Hepatocyte (in vitro differentiated cells): ENCODE data around the gene CDH5. TPM values are rescaled to one million over a fixed set of nuclear protein-coding genes. Genes with fewer than 3 reads are reported as not detected.

Source experiments
- DNase-seq: peaks from one replicate; pipeline ENCODE4 v3.0.0-alpha.2; 2016; ENCODE audit warnings: low spot score
- H2AFZ ChIP-seq: fragments of 200-600 bp; sonication (generic); 2 replicates; pipeline ENCODE4 v1.6.0; 2016; ENCODE audit warnings: antibody characterized with exemption, mild to moderate bottlenecking
- H3K27ac ChIP-seq: fragments of 200-600 bp; sonication (generic); 2 replicates; pipeline ENCODE4 v1.5.1; 2016; ENCODE audit warnings: mild to moderate bottlenecking
- H3K27me3 ChIP-seq: fragments of 200-600 bp; sonication (generic); 2 replicates; pipeline ENCODE4 v1.6.1; 2016
- H3K36me3 ChIP-seq: fragments of 200-600 bp; sonication (generic); replicated peaks from 2 replicates; pipeline ENCODE4 v1.5.1; 2016; ENCODE audit warnings: low read depth; ENCODE audit not compliant: insufficient read depth
- H3K4me1 ChIP-seq: fragments of 200-600 bp; sonication (generic); 2 replicates; pipeline ENCODE4 v1.5.1; 2016; ENCODE audit warnings: mild to moderate bottlenecking, moderate library complexity; ENCODE audit not compliant: insufficient read depth
- H3K4me2 ChIP-seq: fragments of 200-600 bp; sonication (generic); 2 replicates; pipeline ENCODE4 v1.6.0; 2016
- H3K4me3 ChIP-seq: fragments of 200-600 bp; sonication (generic); 2 replicates; pipeline ENCODE4 v1.5.1; 2016; ENCODE audit warnings: mild to moderate bottlenecking
- H3K79me2 ChIP-seq: fragments of 200-600 bp; sonication (generic); 2 replicates; pipeline ENCODE4 v1.6.0; 2017; ENCODE audit warnings: mild to moderate bottlenecking
- H3K9me2 ChIP-seq: fragments of 200-600 bp; sonication (generic); replicated peaks from 2 replicates; pipeline ENCODE4 v1.6.0; 2017; ENCODE audit warnings: mild to moderate bottlenecking; ENCODE audit not compliant: insufficient read depth
- H3K9me3 ChIP-seq: fragments of 200-600 bp; sonication (generic); 2 replicates; pipeline ENCODE4 v1.5.1; 2016; ENCODE audit warnings: low read depth, mild to moderate bottlenecking
- H4K20me1 ChIP-seq: fragments of 200-600 bp; sonication (generic); 2 replicates; pipeline ENCODE4 v1.6.0; 2016; ENCODE audit warnings: mild to moderate bottlenecking; ENCODE audit not compliant: insufficient read depth, poor library complexity, severe bottlenecking
- CTCF ChIP-seq: fragments of 200-600 bp; sonication (generic); IDR thresholded peaks from 2 replicates; pipeline ENCODE4 v1.5.1; 2016; ENCODE audit warnings: antibody characterized with exemption, mild to moderate bottlenecking; ENCODE audit not compliant: poor library complexity
- EZH2 ChIP-seq: fragments of 200-600 bp; sonication (generic); IDR thresholded peaks from 2 replicates; pipeline ENCODE4 v1.6.1; 2016; ENCODE audit warnings: antibody characterized with exemption, mild to moderate bottlenecking, borderline replicate concordance
- EZH2phosphoT487 ChIP-seq: fragments of 200-600 bp; sonication (generic); IDR thresholded peaks from one replicate; pipeline ENCODE4 v1.6.1; 2018; ENCODE audit warnings: antibody characterized with exemption, mild to moderate bottlenecking, low read depth, moderate library complexity; ENCODE audit not compliant: unreplicated experiment, severe bottlenecking
- WGBS: methylation state at CpG from one replicate; pipeline ENCODE4 v1.1.6; 2016; ENCODE audit warnings: low lambda C conversion rate; ENCODE audit errors: missing lambda C conversion rate; 5-methylcytosine and 5-hydroxymethylcytosine counted together
- polyA plus RNA-seq: library from polyadenylated mRNA; unstranded; fragments of >200 nt; fragmentation: Nextera tagmentation; extraction: Ambion mirVana; gene quantifications from 2 replicates; pipeline ENCODE4 v1.2.1, GENCODE V29; 2016
- total RNA-seq: library from RNA; depleted of rRNA; stranded (reverse); fragments of >200 nt; gene quantifications from 2 replicates; pipeline ENCODE4 v1.2.3, GENCODE V29; 2014

Gene CDH5, protein sequence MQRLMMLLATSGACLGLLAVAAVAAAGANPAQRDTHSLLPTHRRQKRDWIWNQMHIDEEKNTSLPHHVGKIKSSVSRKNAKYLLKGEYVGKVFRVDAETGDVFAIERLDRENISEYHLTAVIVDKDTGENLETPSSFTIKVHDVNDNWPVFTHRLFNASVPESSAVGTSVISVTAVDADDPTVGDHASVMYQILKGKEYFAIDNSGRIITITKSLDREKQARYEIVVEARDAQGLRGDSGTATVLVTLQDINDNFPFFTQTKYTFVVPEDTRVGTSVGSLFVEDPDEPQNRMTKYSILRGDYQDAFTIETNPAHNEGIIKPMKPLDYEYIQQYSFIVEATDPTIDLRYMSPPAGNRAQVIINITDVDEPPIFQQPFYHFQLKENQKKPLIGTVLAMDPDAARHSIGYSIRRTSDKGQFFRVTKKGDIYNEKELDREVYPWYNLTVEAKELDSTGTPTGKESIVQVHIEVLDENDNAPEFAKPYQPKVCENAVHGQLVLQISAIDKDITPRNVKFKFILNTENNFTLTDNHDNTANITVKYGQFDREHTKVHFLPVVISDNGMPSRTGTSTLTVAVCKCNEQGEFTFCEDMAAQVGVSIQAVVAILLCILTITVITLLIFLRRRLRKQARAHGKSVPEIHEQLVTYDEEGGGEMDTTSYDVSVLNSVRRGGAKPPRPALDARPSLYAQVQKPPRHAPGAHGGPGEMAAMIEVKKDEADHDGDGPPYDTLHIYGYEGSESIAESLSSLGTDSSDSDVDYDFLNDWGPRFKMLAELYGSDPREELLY
- total RNA-seq (2.2 and 2.6 TPM in 2 replicates), polyA plus RNA-seq (0.88 and 1.2 TPM in 2 replicates)

- no peaks in the 10 kb centered on the region for H3K27me3 ChIP-seq
- no peak within 1 kb of the TSS for H3K27ac ChIP-seq
- WGBS, result 88% methylated on average over 24 of the region's 25 CpGs
- no peak within 1 kb of the TSS for H3K4me3 ChIP-seq
- H3K9me3 ChIP-seq, result no peaks in the 10 kb centered on the region
- H3K79me2 ChIP-seq, result no peaks in the 10 kb centered on the region
- no peaks in the 10 kb centered on the region for H3K9me2 ChIP-seq
- no peak within 1 kb of the TSS for H2AFZ ChIP-seq
- H4K20me1 ChIP-seq, result no peaks in the 10 kb centered on the region
- DNase-seq, result no peak
- H3K4me1 ChIP-seq, result no peaks in the 10 kb centered on the region
- no peaks in the 10 kb centered on the region for H3K36me3 ChIP-seq
- no peak within 1 kb of the TSS for H3K4me2 ChIP-seq
- TF ChIP-seq EZH2 (no peak), CTCF (no peak), EZH2phosphoT487 (no peak)
Measured at GRCh38 chr16:66366433-66367299, at the start of gene CDH5. CDH5 (plus strand) TSS chr16:66366691; CDS start chr16:66379338, 12,647 bp downstream.

DNA sequence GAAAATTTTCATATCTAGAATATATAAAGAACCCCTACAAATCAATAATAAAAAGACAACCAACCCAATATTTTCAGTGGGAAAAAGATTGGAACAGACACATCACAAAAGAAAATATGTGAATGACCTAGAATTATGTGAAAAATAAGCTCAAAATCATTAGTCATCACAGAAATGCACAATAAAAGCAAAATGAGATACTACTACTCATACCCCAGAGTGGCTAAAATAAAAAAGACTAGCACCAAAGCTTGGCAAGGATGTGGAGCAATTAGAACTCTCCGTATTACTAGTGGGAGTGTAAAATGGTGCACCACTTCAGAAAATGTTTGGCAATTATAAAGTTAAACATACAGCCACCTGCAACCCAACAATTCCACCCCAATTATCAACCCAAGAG lies 48.0 kb upstream of the CDH5 start:
- no peaks in the 10 kb centered on the region for H3K9me3 ChIP-seq
- no peak overlapping the region for H2AFZ ChIP-seq
- TF ChIP-seq EZH2 (no peak), EZH2phosphoT487 (no peak), CTCF (no peak)
- no peak overlapping the region for H3K4me3 ChIP-seq
- no peaks in the 10 kb centered on the region for H3K36me3 ChIP-seq
- H3K27me3 ChIP-seq, result no peaks in the 10 kb centered on the region
- no peaks in the 10 kb centered on the region for H3K79me2 ChIP-seq
- H3K9me2 ChIP-seq, result no peaks in the 10 kb centered on the region
- no peak for DNase-seq
- H3K4me1 ChIP-seq, result peaks cover 3% of the 10 kb centered on the region
- H3K4me2 ChIP-seq, result no peak overlapping the region
- WGBS, result 89% methylated on average over 1 of the region's 1 CpG
- no peaks in the 10 kb centered on the region for H4K20me1 ChIP-seq
- no peak overlapping the region for H3K27ac ChIP-seq

- Histone ChIP-seq H3K79me2 (no peaks in the 10 kb centered on the region), H3K4me1 (no peaks in the 10 kb centered on the region), H3K9me3 (no peaks in the 10 kb centered on the region), H4K20me1 (no peaks in the 10 kb centered on the region), H3K4me2 (no peak overlapping the region), H2AFZ (no peak overlapping the region), H3K27ac (no peak overlapping the region), H3K4me3 (no peak overlapping the region), H3K27me3 (no peaks in the 10 kb centered on the region), H3K9me2 (no peaks in the 10 kb centered on the region), H3K36me3 (no peaks in the 10 kb centered on the region)
- TF ChIP-seq EZH2, result no peak
- TF ChIP-seq CTCF, result no peak
- no peak for TF ChIP-seq EZH2phosphoT487
- no peak for DNase-seq
Measured at GRCh38 chr16:66320774-66321173, 45.7 kb upstream of the CDH5 start.
